ENCODE results near the gene LRRC66. TPM values are rescaled to one million over a fixed set of nuclear protein-coding genes. Genes with fewer than 3 reads are reported as not detected.

The LRRC66 gene
- polyA plus RNA-seq, 1 donor (not counting 4 experiments of a cell fraction or from before 2014, with no cell fraction given): 0.28 TPM

- Histone ChIP-seq H3K9ac (ENCODE audit: control insufficient read depth, extremely low read depth, insufficient read depth, low read length) (no peak overlapping the region), H3K9me1 (ENCODE audit: control insufficient read depth, extremely low read depth, insufficient read depth, low read length) (no peaks in the 10 kb centered on the region), H3K36me3 (ENCODE audit: control insufficient read depth in 2 of 2, extremely low read depth in 1 of 2, insufficient read depth in 2 of 2, low read length in 2 of 2) (no peaks in the 10 kb centered on the region), H3K4me2 (ENCODE audit: control insufficient read depth, extremely low read depth, insufficient read depth, low read depth, low read length) (no peak overlapping the region), H3K27me3 (ENCODE audit: control insufficient read depth, extremely low read depth, insufficient read depth, low read length) (no peaks in the 10 kb centered on the region), H3K4me1 (ENCODE audit: control insufficient read depth, extremely low read depth, insufficient read depth, low read length) (peaks cover 5% of the 10 kb centered on the region), H3K79me2 (ENCODE audit: control insufficient read depth, insufficient read depth, low read length) (no peaks in the 10 kb centered on the region), H3K4me3 (ENCODE audit: control insufficient read depth in 2 of 3, extremely low read depth in 1 of 3, insufficient read depth in 2 of 3, low read depth in 1 of 3, low read length in 3 of 3) (no peak overlapping the region), H4K20me1 (ENCODE audit: control insufficient read depth, extremely low read depth, insufficient read depth, low read length) (no peaks in the 10 kb centered on the region), H3K27ac (ENCODE audit: control insufficient read depth, insufficient read depth, low read length) (no peak overlapping the region), H3K9me3 (ENCODE audit: control insufficient read depth, low read depth, low read length) (no peaks in the 10 kb centered on the region), H2AFZ (ENCODE audit: control insufficient read depth, low read length) (no peak overlapping the region)
- dilution Hi-C loops (cut with MboI; ENCODE audit: extremely low pct_ligation_motif_present, low sequenced_read_pairs): no loop called here
- FAIRE-seq (no peak), DNase-seq (ENCODE audit: low read depth, low spot score) (no peak)
- no peak for TF ChIP-seq CTCF (optimal IDR thresholded peaks at IDR 0.05 in 1 of 3, IDR thresholded peaks at IDR 0.05 in 1 of 3, conservative IDR thresholded peaks at IDR 0.05 in 1 of 3; ENCODE audit: extremely low read depth in 1 of 3, insufficient read depth in 2 of 3, low read length in 3 of 3)
- no peak for TF ChIP-seq EZH2 (IDR thresholded peaks at IDR 0.05; ENCODE audit: low read length)
Observed at GRCh38 chr4:52001616-52002015, 18.5 kb downstream of the LRRC66 start.

DNA sequence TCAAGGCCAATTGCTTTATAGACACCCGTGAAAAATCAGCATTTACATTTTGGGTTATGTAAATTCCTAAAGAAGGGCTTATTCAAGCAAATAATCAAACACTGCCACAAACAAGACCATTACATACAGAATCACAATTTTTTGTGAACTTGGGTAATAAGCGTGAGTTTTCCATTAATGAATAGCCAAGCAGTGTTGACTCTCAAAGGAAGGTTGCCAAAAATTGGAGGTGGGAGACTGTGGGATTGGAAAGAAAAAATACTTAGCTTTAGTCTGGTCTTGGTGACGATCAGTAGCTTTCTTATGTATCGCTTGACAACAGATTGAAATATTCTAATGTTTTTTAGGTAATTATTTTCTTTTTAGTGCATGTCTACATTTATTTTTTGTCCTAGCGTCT, 20.9 kb downstream of the LRRC66 start:
- H3K27me3 ChIP-seq (ENCODE audit: control insufficient read depth, extremely low read depth, insufficient read depth, low read length): no peaks in the 10 kb centered on the region
- dilution Hi-C loops (cut with MboI; ENCODE audit: extremely low pct_ligation_motif_present, low sequenced_read_pairs): no loop called here
- no peak for FAIRE-seq

More for the DNA sequence above, 20.9 kb downstream of the LRRC66 start:
- Histone ChIP-seq H3K4me3 (ENCODE audit: control insufficient read depth in 2 of 3, extremely low read depth in 1 of 3, insufficient read depth in 2 of 3, low read depth in 1 of 3, low read length in 3 of 3) (no peak overlapping the region), H3K4me1 (ENCODE audit: control insufficient read depth, extremely low read depth, insufficient read depth, low read length) (peaks cover 7% of the 10 kb centered on the region), H4K20me1 (ENCODE audit: control insufficient read depth, extremely low read depth, insufficient read depth, low read length) (no peaks in the 10 kb centered on the region), H3K9ac (ENCODE audit: control insufficient read depth, extremely low read depth, insufficient read depth, low read length) (no peak overlapping the region), H3K9me1 (ENCODE audit: control insufficient read depth, extremely low read depth, insufficient read depth, low read length) (no peaks in the 10 kb centered on the region), H3K4me2 (ENCODE audit: control insufficient read depth, extremely low read depth, insufficient read depth, low read depth, low read length) (no peak overlapping the region), H3K27ac (ENCODE audit: control insufficient read depth, insufficient read depth, low read length) (no peak overlapping the region), H3K9me3 (ENCODE audit: control insufficient read depth, low read depth, low read length) (no peaks in the 10 kb centered on the region), H3K79me2 (ENCODE audit: control insufficient read depth, insufficient read depth, low read length) (no peaks in the 10 kb centered on the region), H3K36me3 (ENCODE audit: control insufficient read depth in 2 of 2, extremely low read depth in 1 of 2, insufficient read depth in 2 of 2, low read length in 2 of 2) (no peaks in the 10 kb centered on the region), H2AFZ (ENCODE audit: control insufficient read depth, low read length) (no peak overlapping the region)
- TF ChIP-seq CTCF (optimal IDR thresholded peaks at IDR 0.05 in 1 of 3, IDR thresholded peaks at IDR 0.05 in 1 of 3, conservative IDR thresholded peaks at IDR 0.05 in 1 of 3; ENCODE audit: extremely low read depth in 1 of 3, insufficient read depth in 2 of 3, low read length in 3 of 3) (no peak), EZH2 (IDR thresholded peaks at IDR 0.05; ENCODE audit: low read length) (no peak)
- no peak for DNase-seq (ENCODE audit: low read depth, low spot score)

Data from keratinocyte (primary cell).